ENCODE measurements around the gene CSF1R.

GRCh38 chr5:150116667-150117400 lies 30.5 kb upstream of the CSF1R start:
- TF ChIP-seq CTCF (IDR thresholded peaks at IDR 0.05; ENCODE audit: borderline replicate concordance, extremely low read depth, low read length, poor library complexity, severe bottlenecking) (no peak), EZH2 (IDR thresholded peaks at IDR 0.05; ENCODE audit: borderline replicate concordance, low read depth, low read length, severe bottlenecking) (no peak)
